ENCODE measurements around the gene ATXN1. TPM values are rescaled to one million over a fixed set of nuclear protein-coding genes. Genes with fewer than 3 reads are reported as not detected.
A peak's percentile ranks its signal among the peaks of the same experiment; 100 is the strongest.

The ATXN1 gene
- polyA plus RNA-seq, 2 of the 4 experiments (the other 2 are of a cell fraction), result 2.9 to 8.3 TPM

GRCh38 chr6:16800942-16801341 is 39.7 kb upstream of the ATXN1 start:
- Histone ChIP-seq H3K9me3 (no peaks in the 10 kb centered on the region), H3K4me2 (peak overlapping the region; percentile 79), H3K4me1 (peaks cover 42% of the 10 kb centered on the region), H3K4me3 (no peak overlapping the region), H3K27ac (peak overlapping the region; percentile 64 to 75; a peak in 5 of 6 replicates)
- WGBS (ENCODE audit: missing lambda C conversion rate), result 51% methylated on average over 2 of the region's 2 CpGs
- peak; percentile 84 to 91 for TF ChIP-seq CEBPB (IDR thresholded peaks at IDR 0.05)
- TF ChIP-seq RARB (CRISPR knock-in tag; IDR thresholded peaks at IDR 0.05), result no peak
- ATAC-seq (0 out of 6 replicates have a peak, but pooled peaks of 1 of the 2 experiments have one; percentile 26), DNase-seq (ENCODE audit: low read depth in 1 of 2, low spot score in 1 of 2) (no peak), FAIRE-seq (no peak)
- CTCF ChIA-PET, result interaction anchor here (0.7 to 1.6 kb wide), 4 partner anchors 28 to 484 kb away, joined by 3 to 4 read pairs (median 3); no protein-coding TSS in a partner anchor
- POLR2A ChIA-PET, result no interaction called here

DNA sequence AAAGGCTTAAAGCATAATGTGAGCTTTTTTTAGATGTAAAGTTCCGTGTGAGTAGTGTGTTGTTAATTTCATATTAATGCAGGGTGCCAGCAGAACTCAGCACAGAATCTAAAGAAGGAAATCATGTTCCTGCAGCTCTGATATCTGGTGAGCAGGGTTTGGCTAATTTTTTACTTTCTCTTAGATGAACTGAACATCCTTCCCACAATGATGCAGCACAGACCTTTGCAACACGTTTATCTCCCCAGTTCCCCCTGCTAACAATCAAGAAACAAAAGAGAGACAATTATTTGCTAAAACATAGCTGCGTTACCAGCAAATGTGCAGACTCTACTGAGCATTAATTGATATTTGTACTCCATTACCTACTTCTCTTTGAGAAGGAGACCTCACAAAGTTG is 39.1 kb upstream of the ATXN1 start:
- ChIA-PET POLR2A (no interaction called here), CTCF (interaction anchor here (1.0 to 1.6 kb wide), 3 partner anchors 27 to 484 kb away, joined by 3 to 4 read pairs (median 3); no protein-coding TSS in a partner anchor)
- no peak overlapping the region for H3K4me3 ChIP-seq
- no peaks in the 10 kb centered on the region for H3K9me3 ChIP-seq
- no peak for FAIRE-seq
- peak overlapping the region; percentile 79 for H3K4me2 ChIP-seq
- ATAC-seq, result peak in 1 of 2 experiments; percentile 46; a peak in 2 of 6 replicates
- peaks cover 36% of the 10 kb centered on the region for H3K4me1 ChIP-seq
- no peak for DNase-seq (ENCODE audit: low read depth in 1 of 2, low spot score in 1 of 2)
- 13% methylated on average over 3 of the region's 3 CpGs for WGBS (ENCODE audit: missing lambda C conversion rate)
- TF ChIP-seq CBX2 (IDR thresholded peaks at IDR 0.05; ENCODE audit: borderline replicate concordance, low read depth), result no peak
- peak overlapping the region; percentile 64 to 75 for H3K27ac ChIP-seq

GRCh38 chr6:16799279-16800193 is 38.3 kb upstream of the ATXN1 start:
- 25% methylated on average over 8 of the region's 8 CpGs for WGBS (ENCODE audit: missing lambda C conversion rate)
- DNase-seq (ENCODE audit: low read depth in 1 of 2, low spot score in 1 of 2), result peak; percentile 39 to 57
- 0 out of 4 replicates have a peak, but pooled peaks of 1 of the 2 experiments have one; percentile 9 for TF ChIP-seq CEBPB (IDR thresholded peaks at IDR 0.05)
- TF ChIP-seq FOSL2 (IDR thresholded peaks at IDR 0.05), result peak; percentile 61
- TF ChIP-seq FOSL2 (CRISPR knock-in tag; IDR thresholded peaks at IDR 0.05), result peak; percentile 90
- TF ChIP-seq RCOR1 (IDR thresholded peaks at IDR 0.05; ENCODE audit: low read depth, low read length), result no peak
- no peak for TF ChIP-seq TFCP2L1 (CRISPR knock-in tag; IDR thresholded peaks at IDR 0.05)
- no peak for TF ChIP-seq CHD2 (IDR thresholded peaks at IDR 0.05; ENCODE audit: low read length, partially characterized antibody)
- peak; percentile 53 for TF ChIP-seq JUNB (IDR thresholded peaks at IDR 0.05)
- no peak for TF ChIP-seq RNF2 (IDR thresholded peaks at IDR 0.05; ENCODE audit: borderline replicate concordance, low read depth)
- TF ChIP-seq TP53 (CRISPR knock-in tag; IDR thresholded peaks at IDR 0.05), result no peak
- no peak for TF ChIP-seq BCL3 (IDR thresholded peaks at IDR 0.05)
- TF ChIP-seq JUN (IDR thresholded peaks at IDR 0.05), result no peak

DNA sequence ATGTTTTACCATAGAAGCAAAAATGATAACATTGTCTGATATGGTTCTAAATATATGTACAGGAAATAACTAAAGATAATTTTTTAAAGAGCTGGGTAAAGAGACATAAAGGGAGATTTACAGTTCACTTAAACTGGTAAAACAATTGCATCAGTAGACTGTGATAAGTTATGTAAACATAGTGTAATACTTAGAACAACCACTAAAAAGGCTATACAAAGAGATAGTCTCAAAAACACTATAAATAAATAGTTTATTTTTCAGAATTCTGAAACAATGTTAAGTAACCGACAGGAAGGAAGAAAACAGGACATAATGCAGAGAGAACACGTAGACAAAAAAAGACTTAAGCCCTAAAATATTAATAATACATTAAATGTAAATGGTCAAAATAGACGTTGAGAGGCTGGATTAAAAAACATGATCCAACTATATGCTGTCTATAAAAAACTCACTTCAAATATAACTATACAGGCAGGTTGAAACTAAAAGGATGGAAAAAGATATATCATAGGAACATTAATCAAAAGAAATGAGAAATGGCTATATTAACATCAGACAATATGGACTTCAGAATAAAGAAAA is 32.7 kb upstream of the ATXN1 start:
- H3K4me1 ChIP-seq, result peaks cover 1% of the 10 kb centered on the region
- ChIA-PET CTCF (no interaction called here), POLR2A (no interaction called here)
- H3K4me3 ChIP-seq, result no peak overlapping the region
- no peak overlapping the region for H3K27ac ChIP-seq
- no peak for ATAC-seq
- no peak overlapping the region for H3K4me2 ChIP-seq
- TF ChIP-seq HOXA7 (CRISPR knock-in tag; IDR thresholded peaks at IDR 0.05) (no peak), MAFK (IDR thresholded peaks at IDR 0.05; ENCODE audit: partially characterized antibody) (no peak), MYC (IDR thresholded peaks at IDR 0.05; ENCODE audit: borderline replicate concordance, low read length) (no peak), HMGXB4 (CRISPR knock-in tag; IDR thresholded peaks at IDR 0.05; ENCODE audit: borderline replicate concordance) (no peak), BCL3 (IDR thresholded peaks at IDR 0.05) (no peak), RARB (CRISPR knock-in tag; IDR thresholded peaks at IDR 0.05) (no peak), TP53 (CRISPR knock-in tag; IDR thresholded peaks at IDR 0.05) (no peak), SREBF2 (IDR thresholded peaks at IDR 0.05) (no peak), HEYL (CRISPR knock-in tag; IDR thresholded peaks at IDR 0.05) (no peak), RAD21 (conservative IDR thresholded peaks at IDR 0.05 in 1 of 2, IDR thresholded peaks at IDR 0.05 in 1 of 2) (no peak)
- TF ChIP-seq, protein P1, sequence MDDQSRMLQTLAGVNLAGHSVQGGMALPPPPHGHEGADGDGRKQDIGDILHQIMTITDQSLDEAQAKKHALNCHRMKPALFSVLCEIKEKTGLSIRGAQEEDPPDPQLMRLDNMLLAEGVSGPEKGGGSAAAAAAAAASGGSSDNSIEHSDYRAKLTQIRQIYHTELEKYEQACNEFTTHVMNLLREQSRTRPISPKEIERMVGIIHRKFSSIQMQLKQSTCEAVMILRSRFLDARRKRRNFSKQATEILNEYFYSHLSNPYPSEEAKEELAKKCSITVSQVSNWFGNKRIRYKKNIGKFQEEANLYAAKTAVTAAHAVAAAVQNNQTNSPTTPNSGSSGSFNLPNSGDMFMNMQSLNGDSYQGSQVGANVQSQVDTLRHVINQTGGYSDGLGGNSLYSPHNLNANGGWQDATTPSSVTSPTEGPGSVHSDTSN (IDR thresholded peaks at IDR 0.05), result no peak
- 71% methylated on average over 3 of the region's 3 CpGs for WGBS (ENCODE audit: missing lambda C conversion rate)
- no peaks in the 10 kb centered on the region for H3K9me3 ChIP-seq
- DNase-seq (ENCODE audit: low read depth in 1 of 2, low spot score in 1 of 2), result no peak
- no peak for FAIRE-seq

More at GRCh38 chr6:16799279-16800193, 38.3 kb upstream of the ATXN1 start:
- peak; percentile 79 to 88 for ATAC-seq
- no peak overlapping the region for H3K4me3 ChIP-seq
- peak overlapping the region; percentile 64 to 75 for H3K27ac ChIP-seq
- ChIA-PET POLR2A (no interaction called here), CTCF (interaction anchor here (1.0 to 1.3 kb wide), 2 partner anchors 27 to 28 kb away, joined by 3 read pairs; no protein-coding TSS in a partner anchor)
- peak overlapping the region; percentile 79 for H3K4me2 ChIP-seq
- no peak for FAIRE-seq
- no peaks in the 10 kb centered on the region for H3K9me3 ChIP-seq
- H3K4me1 ChIP-seq, result peaks cover 28% of the 10 kb centered on the region
